SK-N-SH (cell line): Measurements from ENCODE around the gene GPATCH4. TPM values are rescaled to one million over a fixed set of nuclear protein-coding genes. Genes with fewer than 3 reads are reported as not detected.

Experiments
- CTCF ChIA-PET: fragments of 300-600, 350-600 bp; formaldehyde crosslinking; extraction: SDS; loops from one replicate; lab custom pipeline; 2021; lab: Yijun Ruan, JAX
- POLR2A ChIA-PET: fragments of 350-600 bp; sonication (Branson Sonifier 250); formaldehyde crosslinking; extraction: SDS; loops from one replicate; lab custom pipeline; 2020; ENCODE audit warnings: antibody characterized with exemption, inconsistent platforms; lab: Yijun Ruan, JAX
- DNase-seq: peaks from one replicate; pipeline ENCODE4 v3.0.0; 2012
- H2AFZ ChIP-seq: fragments of 200-600 bp; sonication (generic); 2 replicates; pipeline ENCODE4 v1.8.1; 2016; ENCODE audit warnings: antibody characterized with exemption, mild to moderate bottlenecking, low read depth
- H3F3A ChIP-seq: fragments of 200-600 bp; sonication (generic); replicated peaks from 2 replicates; pipeline ENCODE3; 2016; ENCODE audit warnings: antibody characterized with exemption, mild to moderate bottlenecking; ENCODE audit not compliant: insufficient read depth
- H3K27ac ChIP-seq, 2 experiments: fragments of 200-500 bp in 1 of 2; fragments of 200-600 bp in 1 of 2; sonication (Bioruptor generic) in 1 of 2; sonication (generic), shearing (Covaris generic) in 1 of 2; 2 replicates each; pipeline versions ENCODE4 v1.5.1 to v1.6.1; 2014 to 2016; ENCODE audit warnings: low read depth in 2 of 2, inconsistent platforms in 1 of 2, low read length in 1 of 2, mild to moderate bottlenecking in 1 of 2, mixed read lengths in 1 of 2
- H3K27me3 ChIP-seq: fragments of 200-600 bp; sonication (generic), shearing (Covaris generic); 2 replicates; pipeline ENCODE4 v1.6.1; 2016; ENCODE audit warnings: mixed run types; ENCODE audit not compliant: insufficient read depth
- H3K36me3 ChIP-seq, 2 experiments: fragments of 200-500 bp in 1 of 2; fragments of 200-600 bp in 1 of 2; sonication (Bioruptor generic) in 1 of 2; sonication (generic) in 1 of 2; replicated peaks in 1 of 2; 2 replicates each; pipeline versions ENCODE3 to v1.5.1; 2014 to 2016; ENCODE audit warnings: low read length in 1 of 2, mild to moderate bottlenecking in 1 of 2; ENCODE audit not compliant: insufficient read depth in 2 of 2, control insufficient read depth in 1 of 2
- H3K4me1 ChIP-seq, 2 experiments: fragments of 200-500 bp in 1 of 2; fragments of 200-600 bp in 1 of 2; sonication (Bioruptor generic) in 1 of 2; sonication (generic), shearing (Covaris generic) in 1 of 2; 2 replicates each; pipeline versions ENCODE4 v1.5.1 to v1.6.1; 2014 to 2016; ENCODE audit warnings: low read depth in 1 of 2, low read length in 1 of 2, mixed run types in 1 of 2; ENCODE audit not compliant: insufficient read depth in 2 of 2, control insufficient read depth in 1 of 2
- H3K4me2 ChIP-seq: fragments of 200-600 bp; sonication (generic), shearing (Covaris generic); 2 replicates; pipeline ENCODE4 v1.6.1; 2017; ENCODE audit warnings: mixed run types
- H3K4me3 ChIP-seq, 2 experiments: fragments of 200-500 bp in 1 of 2; fragments of 200-600 bp in 1 of 2; sonication (Bioruptor generic) in 1 of 2; sonication (generic), shearing (Covaris generic) in 1 of 2; 2 replicates each; pipeline versions ENCODE4 v1.5.1 to v1.8.1; 2014 to 2016; ENCODE audit warnings: low read depth in 2 of 2, inconsistent platforms in 1 of 2, low read length in 1 of 2, mild to moderate bottlenecking in 1 of 2, mixed read lengths in 1 of 2, moderate library complexity in 1 of 2
- H3K79me2 ChIP-seq: fragments of 200-600 bp; sonication (generic); 2 replicates; pipeline ENCODE4 v1.8.1; 2017; ENCODE audit warnings: mild to moderate bottlenecking; ENCODE audit not compliant: insufficient read depth
- H3K9ac ChIP-seq: fragments of 200-600 bp; sonication (generic); 2 replicates; pipeline ENCODE4 v1.6.1; 2017; ENCODE audit warnings: mixed run types
- H3K9me2 ChIP-seq: fragments of 200-600 bp; sonication (generic); 2 replicates; pipeline ENCODE4 v1.6.1; 2017; ENCODE audit warnings: mixed run types
- H3K9me3 ChIP-seq: fragments of 200-600 bp; sonication (generic); 2 replicates; pipeline ENCODE4 v1.6.1; 2017; ENCODE audit warnings: mixed run types, mild to moderate bottlenecking, moderate library complexity
- H4K20me1 ChIP-seq: fragments of 200-600 bp; sonication (generic); 2 replicates; pipeline ENCODE4 v1.6.1; 2017; ENCODE audit warnings: mild to moderate bottlenecking, mixed run types; ENCODE audit not compliant: insufficient read depth
- CHD2 ChIP-seq: fragments of 150-350 bp; IDR thresholded peaks from 2 replicates; pipeline ENCODE4 v1.6.1; 2018; ENCODE audit warnings: low read length; ENCODE audit not compliant: partially characterized antibody
- CTCF ChIP-seq: fragments of 200-600 bp; sonication (generic); IDR thresholded peaks from 2 replicates; pipeline ENCODE4 v1.6.1; 2017; ENCODE audit warnings: antibody characterized with exemption, mild to moderate bottlenecking, moderate library complexity
- ELF1 ChIP-seq: IDR thresholded peaks from 2 replicates; pipeline ENCODE4 v1.4.0; 2012
- FOSL2 ChIP-seq: IDR thresholded peaks from 2 replicates; pipeline ENCODE4 v1.4.0; 2012; ENCODE audit warnings: low read depth, mild to moderate bottlenecking, moderate library complexity, borderline replicate concordance
- FOXJ3 ChIP-seq: sonication (generic); formaldehyde crosslinking; IDR thresholded peaks from 2 replicates; pipeline ENCODE4 v1.5.1; 2020; ENCODE audit warnings: mild to moderate bottlenecking, missing genetic modification reagents
- GATA2 ChIP-seq: sonication (generic); formaldehyde crosslinking; IDR thresholded peaks from 2 replicates; pipeline ENCODE4 v1.5.0; 2020; ENCODE audit warnings: mild to moderate bottlenecking, missing genetic modification reagents
- IRF3 ChIP-seq: fragments of 150-350 bp; IDR thresholded peaks from 2 replicates; pipeline ENCODE4 v1.6.1; 2016; ENCODE audit warnings: mild to moderate bottlenecking, low read depth, low read length
- MAX ChIP-seq: IDR thresholded peaks from 2 replicates; pipeline ENCODE4 v1.4.0; 2012; ENCODE audit warnings: low read depth
- MEF2A ChIP-seq: IDR thresholded peaks from 2 replicates; pipeline ENCODE4 v1.4.0; 2012; ENCODE audit warnings: low read depth, borderline replicate concordance
- MXI1 ChIP-seq: IDR thresholded peaks from 2 replicates; pipeline ENCODE4 v1.6.1; 2012; ENCODE audit warnings: mild to moderate bottlenecking, low read depth, low read length, improper control_type of control experiment
- NRF1 ChIP-seq: IDR thresholded peaks from 2 replicates; pipeline ENCODE4 v1.6.1; 2012; ENCODE audit warnings: low read depth, mild to moderate bottlenecking, low read length
- PBX3 ChIP-seq: IDR thresholded peaks from 2 replicates; pipeline ENCODE4; 2012
- POLR2AphosphoS5 ChIP-seq: IDR thresholded peaks from 2 replicates; pipeline ENCODE4 v1.6.1; 2012; ENCODE audit warnings: low read depth, low read length
- REST ChIP-seq: IDR thresholded peaks from 2 replicates; pipeline ENCODE4 v1.6.1; 2012; ENCODE audit warnings: mild to moderate bottlenecking, low read depth, low read length, moderate library complexity
- RXRA ChIP-seq: IDR thresholded peaks from 2 replicates; pipeline ENCODE4 v1.4.0; 2012; ENCODE audit warnings: low read depth, mild to moderate bottlenecking, borderline replicate concordance
- SIN3A ChIP-seq: IDR thresholded peaks from 2 replicates; pipeline ENCODE4 v1.6.1; 2012; ENCODE audit warnings: low read depth, mild to moderate bottlenecking, low read length, moderate library complexity, borderline replicate concordance
- SMC3 ChIP-seq: IDR thresholded peaks from 2 replicates; pipeline ENCODE4 v1.6.1; 2012; ENCODE audit warnings: low read depth, low read length, improper control_type of control experiment
- TEAD4 ChIP-seq: IDR thresholded peaks from 2 replicates; pipeline ENCODE4 v1.4.0; 2012; ENCODE audit warnings: mild to moderate bottlenecking, borderline replicate concordance; ENCODE audit not compliant: insufficient read depth
- USF1 ChIP-seq: IDR thresholded peaks from 2 replicates; pipeline ENCODE4 v1.4.0; 2012; ENCODE audit warnings: low read depth, borderline replicate concordance
- YY1 ChIP-seq: IDR thresholded peaks from 2 replicates; pipeline ENCODE4 v1.4.0; 2012; ENCODE audit warnings: low read depth, mild to moderate bottlenecking
- WGBS: methylation state at CpG from one replicate; pipeline ENCODE4 v1.1.6; 2017; ENCODE audit warnings: low lambda C conversion rate; 5-methylcytosine and 5-hydroxymethylcytosine counted together
- polyA plus RNA-seq, 3 experiments: library from polyadenylated mRNA; depleted of rRNA; stranded (reverse); fragments of >200 nt; gene quantifications; 2 replicates each; pipeline ENCODE4 v1.2.3, GENCODE V29; 2012

Gene GPATCH4
- polyA plus RNA-seq, 1 of the 3 experiments (the other 2 are of a cell fraction): 36.6 TPM

GRCh38 chr1:156648496-156648895 lies 47.2 kb upstream of the GPATCH4 start:
- no peaks in the 10 kb centered on the region for H3K9me2 ChIP-seq
- no peaks in the 10 kb centered on the region for H3K27me3 ChIP-seq
- peaks cover 1% of the 10 kb centered on the region for H3F3A ChIP-seq
- H2AFZ ChIP-seq: no peak overlapping the region
- no peak overlapping the region for H3K4me3 ChIP-seq
- no peaks in the 10 kb centered on the region for H3K79me2 ChIP-seq
- no peak for DNase-seq
- no peak overlapping the region for H3K4me2 ChIP-seq
- 84% methylated on average over 6 of the region's 10 CpGs for WGBS
- H4K20me1 ChIP-seq: peaks cover 5% of the 10 kb centered on the region; the same call in 1 of the 2 replicates
- ChIA-PET CTCF (interaction anchor here (0.7 to 17.8 kb wide), 10 partner anchors 10 to 149 kb away, joined by 3 to 252 read pairs (median 10); partner anchors contain the start of genes HAPLN2 and NES), POLR2A (interaction anchor here (0.6 to 1.3 kb wide), 2 partner anchors 24 to 199 kb away, joined by 3 read pairs; no protein-coding TSS in a partner anchor)
- H3K36me3 ChIP-seq: no peaks in the 10 kb centered on the region
- no peaks in the 10 kb centered on the region; a peak in 1 of 4 replicates for H3K4me1 ChIP-seq
- no peaks in the 10 kb centered on the region for H3K9me3 ChIP-seq
- no peak overlapping the region for H3K9ac ChIP-seq
- no peak overlapping the region for H3K27ac ChIP-seq
- no peak for TF ChIP-seq MXI1
- TF ChIP-seq MAX: no peak
- no peak for TF ChIP-seq MEF2A
- TF ChIP-seq SIN3A: no peak
- TF ChIP-seq USF1: no peak
- no peak for TF ChIP-seq ELF1
- TF ChIP-seq YY1: no peak
- no peak for TF ChIP-seq RXRA
- TF ChIP-seq NRF1: no peak
- no peak for TF ChIP-seq POLR2AphosphoS5
- no peak for TF ChIP-seq CTCF
- no peak for TF ChIP-seq FOXJ3 (CRISPR knock-in tag)

GRCh38 chr1:156647351-156647750 lies 46.1 kb upstream of the GPATCH4 start:
- Histone ChIP-seq H3K4me3 (no peak overlapping the region), H3K4me2 (no peak overlapping the region), H4K20me1 (peaks cover 4% of the 10 kb centered on the region; the same call in 1 of the 2 replicates), H3K9me3 (no peaks in the 10 kb centered on the region), H2AFZ (no peak overlapping the region), H3K9ac (no peak overlapping the region), H3F3A (peaks cover 5% of the 10 kb centered on the region), H3K9me2 (no peaks in the 10 kb centered on the region), H3K4me1 (peaks cover 0 to 1% of the 10 kb centered on the region in 2 experiments; a peak in 1 of 4 replicates), H3K36me3 (no peaks in the 10 kb centered on the region), H3K27ac (no peak overlapping the region), H3K79me2 (no peaks in the 10 kb centered on the region), H3K27me3 (peaks cover 6% of the 10 kb centered on the region)
- no peak for DNase-seq
- ChIA-PET POLR2A (no interaction called here), CTCF (interaction anchor here (0.8 to 17.8 kb wide), 5 partner anchors 11 to 262 kb away, joined by 3 to 252 read pairs (median 12); partner anchors contain the start of gene NES)
- WGBS: 67% methylated on average over 3 of the region's 10 CpGs
- no peak for TF ChIP-seq CHD2
- no peak for TF ChIP-seq IRF3
- TF ChIP-seq FOSL2: no peak
- TF ChIP-seq GATA2 (CRISPR knock-in tag): no peak
- no peak for TF ChIP-seq FOXJ3 (CRISPR knock-in tag)
- no peak for TF ChIP-seq TEAD4
- no peak for TF ChIP-seq REST
- TF ChIP-seq ELF1: no peak
- no peak for TF ChIP-seq PBX3
- no peak for TF ChIP-seq SMC3
